Measurements from ENCODE around the gene PLCXD1.
"Not testable (repeated sequence)": the region's sequence is repeated elsewhere in the genome, so short reads cannot be mapped to it uniquely, and the experiment has no call there.

Gene PLCXD1

DNA sequence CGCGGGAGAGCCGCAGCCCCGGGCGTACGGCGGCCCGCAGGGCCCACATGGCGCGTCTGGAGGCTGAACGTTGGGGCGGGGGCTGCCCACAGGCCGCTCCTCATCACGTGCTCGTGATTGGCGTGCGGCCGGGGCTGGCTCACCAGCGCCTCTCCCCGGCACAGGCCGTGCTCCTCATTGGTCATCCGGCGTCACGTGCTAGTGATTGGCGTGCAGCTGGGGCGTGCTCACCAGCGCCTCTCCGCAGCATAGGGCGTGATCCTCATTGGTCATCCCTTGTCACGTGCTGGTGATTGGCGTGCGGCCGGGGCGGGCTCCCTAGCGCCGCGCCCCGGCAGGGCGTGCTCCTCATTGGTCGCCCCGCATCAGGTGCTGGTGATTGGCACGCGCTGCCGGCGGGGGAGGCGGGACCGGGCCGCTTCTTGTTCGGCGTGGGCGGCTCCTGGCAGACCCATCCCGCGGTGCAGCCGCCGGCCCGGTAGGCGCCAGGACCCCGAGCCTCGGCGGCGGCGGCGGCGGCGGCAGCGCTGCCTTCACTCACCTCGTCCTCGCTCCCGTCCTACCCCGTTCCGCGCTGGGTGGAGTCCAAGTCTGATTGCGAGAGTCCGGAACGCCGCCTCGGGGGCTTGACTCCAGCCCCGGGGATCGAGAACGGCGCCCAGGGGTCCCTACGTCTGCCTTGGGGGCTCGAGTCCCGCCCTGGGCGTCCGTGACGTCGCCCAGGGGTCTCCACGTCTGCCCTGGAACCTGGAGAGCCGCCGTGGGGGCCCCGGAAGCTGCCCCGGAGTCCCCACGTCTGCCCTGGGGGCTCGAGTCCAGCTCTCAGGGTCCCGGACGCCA lies 37.8 kb downstream of the PLCXD1 start, which contains the start of gene GTPBP6:
Gene GTPBP6 (minus strand): TSS at position 58 of the 840 bp plus-strand sequence. CDS start 9 bp downstream, at position 49.
- DNase-seq = peak; percentile 98

DNA sequence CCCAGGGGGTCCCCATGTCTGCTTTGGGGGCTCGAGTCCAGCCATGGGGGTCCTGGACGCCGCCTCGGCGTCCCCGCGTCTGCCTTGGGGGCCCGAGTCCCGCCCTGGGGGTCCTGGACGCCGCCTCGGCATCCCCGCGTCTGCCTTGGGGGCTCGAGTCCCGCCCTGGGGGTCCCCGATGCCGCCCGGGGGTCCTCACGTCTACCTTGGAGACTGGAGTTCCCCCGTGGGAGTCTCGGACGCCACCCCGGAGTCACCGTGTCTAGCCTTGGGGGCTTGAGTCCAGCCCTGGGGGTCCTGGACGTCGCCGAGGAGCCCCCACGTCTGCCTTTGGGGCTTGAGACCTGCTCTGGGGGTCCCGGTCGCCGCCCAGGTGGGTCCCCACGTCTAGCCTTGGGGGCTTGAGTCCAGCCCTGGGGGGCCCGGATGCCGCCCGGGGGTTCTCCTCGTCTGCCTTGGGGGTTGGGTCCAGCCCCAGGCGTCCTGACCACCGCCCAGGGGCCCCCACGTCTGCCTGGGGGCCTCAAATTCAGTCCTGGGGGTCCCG lies 38.5 kb downstream of the PLCXD1 start:
- DNase-seq = no peak

- no peak for DNase-seq
Measured at GRCh38 chrX:320126-320783, 39.1 kb downstream of the PLCXD1 start.

DNA sequence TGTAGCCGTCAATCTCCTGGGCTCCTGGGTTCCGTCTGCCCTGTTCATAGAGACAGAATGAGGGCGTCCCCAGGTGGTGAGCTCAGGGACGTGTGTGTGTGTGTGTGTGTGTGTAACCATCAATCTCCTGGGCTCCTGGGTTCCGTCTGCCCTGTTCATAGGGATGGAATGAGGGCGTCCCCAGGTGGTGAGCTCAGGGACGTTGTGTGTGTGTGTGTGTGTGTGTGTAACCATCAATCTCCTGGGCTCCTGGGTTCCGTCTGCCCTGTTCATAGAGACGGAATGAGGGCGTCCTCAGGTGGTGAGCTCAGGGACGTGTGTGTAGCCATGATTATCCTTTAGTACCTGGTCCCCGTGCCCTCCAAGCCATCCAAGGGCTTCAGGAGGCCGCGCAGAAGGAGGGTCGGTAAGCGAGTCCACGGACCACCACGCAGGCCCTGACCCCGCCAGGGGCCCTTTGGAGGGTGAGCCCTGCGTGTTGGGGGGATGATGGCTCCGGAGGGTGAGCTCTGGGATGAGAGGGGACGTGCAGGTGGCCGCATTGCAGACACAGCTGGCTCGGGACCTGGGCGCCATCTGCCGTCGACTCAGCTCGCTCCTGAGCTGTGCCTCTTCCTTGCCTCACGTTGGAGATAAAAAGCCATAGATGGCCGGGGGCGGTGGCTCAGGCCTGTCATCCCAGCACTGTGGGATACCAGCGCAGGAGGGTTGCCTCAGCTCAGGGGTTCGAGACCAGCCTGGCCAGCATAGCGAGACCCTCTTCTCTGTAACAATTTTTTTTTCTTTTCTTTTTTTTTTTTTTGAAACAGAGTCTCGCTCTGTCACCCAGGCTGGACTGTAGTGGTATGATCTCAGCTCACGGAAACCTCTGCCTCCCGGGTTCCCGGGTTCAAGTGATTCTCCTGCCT lies 42.8 kb downstream of the PLCXD1 start:
- no peak for DNase-seq

DNA sequence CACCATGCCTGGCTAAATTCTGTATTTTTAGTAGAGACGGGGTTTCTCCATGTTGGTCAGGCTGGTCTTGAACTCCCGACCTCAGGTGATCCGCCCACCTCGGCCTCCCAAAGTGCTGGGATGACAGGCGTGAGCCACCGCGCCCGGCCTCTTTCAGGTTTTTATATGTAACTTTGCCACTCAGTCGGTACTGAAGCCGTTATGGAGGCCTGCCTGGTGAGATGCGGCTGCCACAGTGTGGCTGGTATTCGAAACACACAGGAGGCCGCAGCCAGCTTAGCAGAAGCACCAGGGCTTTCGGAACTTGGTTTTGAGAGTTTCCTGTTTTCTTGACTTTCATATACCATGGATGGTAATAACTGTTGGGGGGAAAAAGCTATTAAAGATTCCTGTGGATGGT lies 43.5 kb downstream of the PLCXD1 start:
- not testable (repeated sequence) for DNase-seq

DNA sequence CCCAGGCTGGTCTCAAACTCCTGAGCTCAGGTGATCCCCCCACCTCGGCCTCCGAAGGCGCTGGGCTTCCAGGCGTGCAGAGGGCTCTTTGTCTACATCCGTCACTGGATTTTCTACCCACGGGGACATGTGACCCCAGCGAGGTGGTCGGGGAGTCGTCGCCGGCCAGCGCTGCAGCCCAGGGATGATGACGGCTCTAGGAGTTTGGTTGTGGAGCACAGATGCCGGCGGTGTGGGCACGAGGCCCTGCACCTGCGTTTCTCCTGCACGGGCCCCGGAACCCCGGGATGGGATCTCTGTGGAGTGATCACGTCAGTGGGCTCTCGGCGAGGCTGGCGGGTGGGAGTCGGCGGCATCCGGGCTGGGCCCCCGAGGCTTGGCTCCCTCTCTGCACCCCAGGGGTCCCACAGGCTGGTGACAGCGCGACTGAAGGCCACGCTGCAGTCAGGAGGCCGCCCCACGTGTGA lies 46.5 kb downstream of the PLCXD1 start:
- peak; percentile 2 for DNase-seq

DNA sequence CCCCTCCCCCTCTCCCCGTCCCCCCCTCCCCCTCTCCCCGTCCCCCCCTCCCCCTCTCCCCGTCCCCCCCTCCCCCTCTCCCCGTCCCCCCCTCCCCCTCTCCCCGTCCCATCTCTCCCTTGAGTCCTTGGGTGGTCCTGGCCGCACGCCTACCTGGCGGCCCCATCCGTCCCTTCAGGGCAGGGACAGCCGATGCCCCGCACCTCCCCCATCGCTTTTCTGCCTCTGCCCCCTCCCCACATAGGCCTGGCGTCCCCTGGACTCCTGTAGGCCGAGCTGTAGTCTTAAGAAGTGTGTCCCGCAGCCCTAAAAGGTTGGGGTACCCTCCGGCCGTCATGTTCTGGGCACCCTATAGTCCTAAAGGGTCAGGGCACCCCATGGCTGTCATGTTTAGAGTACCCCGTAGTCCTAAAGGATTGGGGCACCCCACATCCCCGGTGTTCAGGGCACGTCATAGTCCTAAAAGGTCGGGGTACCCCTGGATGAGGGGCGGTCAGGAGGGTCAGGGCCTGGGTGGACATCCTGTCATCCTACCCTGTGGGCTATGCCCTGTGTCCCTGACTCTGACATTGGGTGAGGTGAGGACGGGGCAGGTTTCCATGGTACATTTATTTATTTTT lies 48.2 kb downstream of the PLCXD1 start:
- peak; percentile 1 for DNase-seq

- DNase-seq = peak; percentile 1
Measured at GRCh38 chrX:330141-330725, 49.1 kb downstream of the PLCXD1 start.

DNA sequence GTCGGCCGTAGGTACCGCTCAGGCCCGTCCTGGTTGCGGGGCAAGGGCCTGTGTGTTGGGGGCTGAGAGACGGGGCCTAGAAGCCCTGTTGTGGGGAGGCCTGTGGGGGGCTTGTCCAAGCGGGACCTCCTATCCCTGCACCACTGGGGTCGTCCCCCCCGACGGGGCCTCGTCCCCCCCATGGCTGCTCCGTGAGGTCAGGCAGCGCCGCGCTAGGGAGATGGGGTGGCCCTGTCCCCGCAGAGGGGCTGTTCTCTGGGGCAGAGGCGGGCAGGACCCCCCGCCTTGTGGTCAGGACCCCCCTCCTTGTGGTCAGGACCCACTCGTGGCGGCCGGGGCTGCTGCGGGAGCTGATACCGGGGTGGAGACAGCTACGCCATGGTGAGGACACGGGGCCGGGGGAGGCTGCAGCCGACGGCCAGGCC lies 49.6 kb downstream of the PLCXD1 start:
- peak; percentile 3 for DNase-seq

DNA sequence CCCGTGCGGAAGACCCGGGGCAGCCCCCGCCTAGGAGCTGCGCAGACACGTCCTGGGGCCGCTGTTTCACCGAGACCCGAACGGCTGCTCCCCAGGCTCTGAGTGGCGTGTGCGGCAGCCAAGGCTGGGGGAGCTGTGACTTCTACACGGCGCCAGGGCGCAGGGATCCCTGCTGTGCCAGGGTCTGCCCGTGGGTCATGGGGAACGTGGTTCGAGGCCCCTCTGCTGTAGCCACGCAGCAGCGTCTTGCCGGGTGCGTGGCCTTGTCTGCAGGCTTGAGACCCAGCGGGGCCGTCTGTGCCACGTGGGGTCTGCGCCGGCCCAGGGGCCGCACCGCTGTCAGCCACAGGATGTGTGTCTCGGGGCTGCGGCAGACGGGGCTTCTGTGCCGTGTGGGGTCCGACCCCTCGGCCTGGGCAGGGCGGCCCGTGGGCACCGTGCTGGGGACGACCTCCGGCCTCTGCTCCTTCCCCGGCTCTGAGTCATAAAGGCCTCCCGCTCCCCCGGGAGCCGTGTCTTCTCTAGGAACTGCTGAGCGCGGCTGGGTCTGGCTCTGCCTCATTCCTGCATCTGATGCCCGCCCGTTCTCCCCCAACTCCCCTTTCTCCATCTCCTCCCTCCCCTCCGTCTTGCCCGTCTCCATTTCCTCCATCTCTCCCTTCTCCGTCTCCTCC lies 50.1 kb downstream of the PLCXD1 start:
- DNase-seq = no peak

GRCh38 chrX:331825-332495 lies 50.8 kb downstream of the PLCXD1 start:
- no peak for DNase-seq

DNA sequence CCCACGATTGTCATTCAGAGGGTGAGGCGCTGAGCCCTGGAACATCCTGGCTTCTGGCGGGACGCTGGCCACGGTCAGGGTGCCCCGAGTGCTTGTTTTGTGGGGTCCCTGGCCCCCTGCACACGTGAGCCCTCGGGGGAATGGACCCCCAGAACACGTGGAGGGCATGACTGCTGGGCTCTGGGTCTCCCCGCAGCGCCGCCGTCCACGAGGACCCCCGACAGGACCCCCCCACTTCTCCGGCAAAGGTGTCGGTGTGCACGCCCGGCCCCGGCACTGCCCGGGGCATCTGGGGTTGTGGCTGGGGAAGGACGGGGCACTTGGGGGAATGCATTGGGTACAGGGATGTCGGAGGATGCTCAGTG lies 51.3 kb downstream of the PLCXD1 start:
- no peak for DNase-seq

DNA sequence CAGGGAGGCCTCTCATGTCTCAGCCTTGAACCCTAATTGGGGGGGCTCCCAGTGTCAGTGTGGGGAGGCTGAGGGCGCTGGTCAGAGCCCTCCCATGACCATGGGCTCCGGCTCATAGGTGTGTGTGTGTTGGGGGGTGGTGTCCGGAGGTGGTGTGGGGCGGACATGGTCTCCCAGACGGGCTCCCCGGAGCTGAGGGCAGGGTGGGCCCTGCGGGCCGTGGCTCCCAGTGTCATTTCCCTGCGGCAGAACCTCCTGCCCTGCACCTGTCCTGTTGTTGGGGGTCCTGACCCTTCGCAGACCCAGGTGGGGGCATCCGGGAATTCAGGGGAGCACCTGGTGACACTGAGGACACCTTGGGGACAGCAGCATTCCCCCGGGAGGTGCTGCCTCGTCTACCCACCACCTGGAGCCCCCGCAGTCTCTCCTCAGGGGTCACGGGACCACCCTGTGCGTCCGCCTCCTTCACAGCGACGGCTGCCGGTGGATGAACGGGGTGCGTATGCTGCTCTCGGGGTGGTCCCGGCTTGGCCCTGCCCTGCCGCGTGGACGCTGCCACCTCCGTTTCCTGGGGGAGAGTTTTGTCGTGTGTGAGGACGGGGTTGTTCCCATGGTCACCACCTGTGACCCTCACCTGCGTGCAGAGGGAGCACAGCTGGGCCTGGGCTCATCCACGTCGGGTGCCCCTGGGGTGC lies 51.9 kb downstream of the PLCXD1 start:
- DNase-seq = no peak

DNA sequence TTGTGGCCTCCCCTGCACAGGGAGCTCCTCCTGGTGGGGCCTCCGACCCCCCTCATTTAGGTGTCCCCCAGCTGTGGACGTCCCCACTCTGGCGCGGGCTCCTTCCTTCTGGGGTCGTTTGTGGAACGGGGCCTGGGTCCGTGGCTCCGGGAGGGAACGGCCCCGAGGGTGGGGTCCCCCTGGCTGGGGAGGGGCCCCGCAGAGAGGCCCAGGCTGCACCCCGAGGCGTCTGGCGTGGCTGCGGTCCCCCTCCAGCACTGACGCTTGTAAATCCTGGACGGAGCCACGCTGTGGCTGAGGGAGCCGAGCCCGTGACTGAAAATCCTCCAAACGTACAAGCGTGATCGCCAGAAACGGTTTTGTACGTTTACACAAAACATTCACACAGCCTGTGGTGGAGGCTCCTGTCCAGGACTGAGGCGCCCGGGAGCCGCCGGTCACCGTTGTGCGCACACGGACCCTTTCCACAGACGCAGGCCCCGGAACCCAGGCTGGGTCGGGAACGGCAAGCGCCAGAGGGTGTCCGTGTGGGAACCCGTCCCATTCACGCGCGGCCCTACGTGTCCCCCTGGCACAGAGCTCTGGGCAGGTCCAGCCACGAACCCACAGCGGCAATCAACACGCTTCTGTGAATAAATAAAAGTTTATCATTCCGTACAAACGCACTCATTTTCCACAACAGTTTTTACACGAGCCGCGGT lies 52.6 kb downstream of the PLCXD1 start:
- no peak for DNase-seq

- DNase-seq = no peak
Measured at GRCh38 chrX:334331-334891, 53.2 kb downstream of the PLCXD1 start.

DNA sequence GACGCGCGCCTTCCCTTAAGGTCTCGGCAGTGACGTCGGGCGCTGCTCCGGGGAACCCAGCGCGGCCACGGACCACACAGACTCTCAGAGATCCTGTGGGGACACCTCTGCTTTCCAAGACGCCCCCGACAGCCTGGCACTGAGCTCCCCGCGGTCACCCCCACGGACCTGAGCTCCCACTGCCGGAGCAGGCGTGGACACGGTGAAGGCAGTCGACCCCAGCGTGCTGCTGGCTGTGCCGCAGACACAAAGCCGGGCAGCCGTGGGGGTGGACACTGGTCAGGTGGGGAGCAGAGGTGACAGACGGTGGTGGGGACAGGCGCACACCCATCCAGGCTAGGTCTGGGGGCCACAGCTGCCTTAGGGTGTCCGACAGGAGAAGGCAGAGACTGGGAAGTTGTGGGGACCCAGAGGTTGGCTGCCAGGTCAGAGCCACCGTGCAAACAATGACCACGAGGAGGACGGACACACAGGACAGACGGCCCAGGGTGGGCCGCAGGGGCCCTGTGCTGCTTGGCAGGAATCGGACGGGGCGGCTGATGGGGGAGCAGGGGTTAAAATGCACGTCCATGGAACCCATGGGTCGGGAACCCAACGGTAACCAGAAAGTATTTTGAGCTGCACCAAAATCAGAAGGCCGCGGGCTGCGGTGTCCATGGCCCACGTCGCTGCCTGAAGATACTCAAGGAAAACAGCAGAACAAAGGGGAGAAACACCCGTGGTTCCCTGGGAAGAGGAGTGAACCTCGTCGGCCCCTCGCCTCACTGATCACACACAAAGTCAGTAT lies 54.0 kb downstream of the PLCXD1 start:
- DNase-seq = no peak

DNA sequence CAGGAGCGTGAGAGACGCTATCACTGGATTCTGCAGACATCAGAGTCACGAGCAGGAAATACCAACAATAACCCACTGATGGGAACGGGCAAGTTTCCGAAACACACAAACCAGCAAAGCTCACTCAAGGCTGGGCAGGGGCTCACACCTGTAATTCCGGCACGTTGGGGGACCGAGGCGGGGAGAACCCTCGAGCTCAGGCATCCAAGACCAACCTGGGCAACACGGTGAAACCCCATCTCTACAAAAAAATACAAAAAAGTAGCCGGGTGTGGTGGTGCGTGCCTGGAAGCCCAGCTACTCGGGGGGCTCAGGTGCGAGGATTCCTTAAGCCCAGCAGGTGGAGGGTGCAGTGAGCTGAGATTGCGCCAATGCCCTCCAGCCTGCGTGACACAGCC lies 54.6 kb downstream of the PLCXD1 start:
- DNase-seq = no peak

DNA sequence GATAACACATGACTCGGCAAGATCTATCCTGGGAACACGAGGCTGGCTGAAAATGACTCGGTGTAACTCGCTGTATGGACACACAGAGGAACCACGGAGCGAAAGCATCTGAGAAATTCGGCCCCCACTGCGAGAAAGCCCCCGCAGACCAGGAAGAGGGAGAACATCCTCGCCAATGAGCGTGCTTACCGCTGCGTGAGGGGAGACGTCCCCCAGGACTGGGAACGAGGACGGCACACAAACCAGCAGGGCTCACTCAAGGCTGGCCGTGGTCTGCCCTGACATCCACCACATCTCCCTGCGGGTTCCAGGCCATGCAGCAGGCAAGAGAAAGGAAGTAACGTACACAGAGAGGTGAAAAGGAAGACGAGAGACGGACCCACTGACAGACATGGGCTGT lies 55.0 kb downstream of the PLCXD1 start:
- DNase-seq = no peak
